Prostate gland (tissue), 2 donors: ENCODE data around the gene RNF215. TPM values are rescaled to one million over a fixed set of nuclear protein-coding genes. Genes with fewer than 3 reads are reported as not detected.
A peak's percentile ranks its signal among the peaks of the same experiment; 100 is the strongest.

Source experiments
- DNase-seq: peaks from one replicate; pipeline ENCODE4 v3.0.0-alpha.2; 2019; ENCODE audit warnings: low spot score
- H3K27ac ChIP-seq, 2 donors: fragments of 200-600 bp; sonication (generic); 2 replicates each; pipeline ENCODE4 v1.5.1; 2017 to 2019
- H3K27me3 ChIP-seq: fragments of 200-600 bp; sonication (generic); replicated peaks from 2 replicates; pipeline ENCODE4 v1.5.1; 2019; ENCODE audit not compliant: insufficient read depth
- H3K36me3 ChIP-seq, 2 donors: fragments of 200-600 bp; sonication (generic); 1 replicate in 1 of 2; 2 replicates in 1 of 2; pipeline versions ENCODE4 v1.5.1 to v1.8.1; 2017 to 2019
- H3K4me1 ChIP-seq: fragments of 200-600 bp; sonication (generic); replicated peaks from 2 replicates; pipeline ENCODE4 v1.5.1; 2019
- H3K4me3 ChIP-seq, 2 donors: fragments of 200-600 bp; sonication (generic); 2 replicates each; pipeline ENCODE4 v1.5.1; 2017 to 2019
- H3K9me3 ChIP-seq: fragments of 200-600 bp; sonication (generic); 2 replicates; pipeline ENCODE4 v1.5.1; 2017
- POLR2A ChIP-seq: fragments of 450-650 bp; IDR thresholded peaks from one replicate; pipeline ENCODE4 v1.6.1; 2016; ENCODE audit warnings: antibody characterized with exemption, mild to moderate bottlenecking
- POLR2AphosphoS5 ChIP-seq: sonication (generic); formaldehyde crosslinking; IDR thresholded peaks from one replicate; pipeline ENCODE4 v1.6.1; 2017; ENCODE audit warnings: antibody characterized with exemption
- WGBS: methylation state at CpG from one replicate; pipeline ENCODE4 v1.1.5; 2018; 5-methylcytosine and 5-hydroxymethylcytosine counted together
- intact Hi-C: fragments of 100-400 bp; cut with DNase I; formaldehyde crosslinking; loops from one replicate; pipeline ENCODE4 v1.14.2; 2022
- total RNA-seq, 2 donors: library from RNA; depleted of rRNA; stranded (reverse); fragments of >200 nt; gene quantifications; one replicate each; pipeline ENCODE4 v1.1.0, GENCODE V29; 2016
- TF ChIP-seq, protein P1 (sequence below), 4 experiments: fragments of 200-600 bp in 2 of 4; fragments of 450-650 bp in 2 of 4; sonication (generic) in 2 of 4; IDR thresholded peaks; 1 replicate in 3 of 4; 2 replicates in 1 of 4; pipeline ENCODE4 v1.5.1; 2016 to 2019; ENCODE audit warnings: antibody characterized with exemption in 4 of 4, mild to moderate bottlenecking in 2 of 4, moderate library complexity in 2 of 4

RNF215 gene
- total RNA-seq, 2 donors from 2014 or later, result 18.1 to 20.0 TPM

DNA sequence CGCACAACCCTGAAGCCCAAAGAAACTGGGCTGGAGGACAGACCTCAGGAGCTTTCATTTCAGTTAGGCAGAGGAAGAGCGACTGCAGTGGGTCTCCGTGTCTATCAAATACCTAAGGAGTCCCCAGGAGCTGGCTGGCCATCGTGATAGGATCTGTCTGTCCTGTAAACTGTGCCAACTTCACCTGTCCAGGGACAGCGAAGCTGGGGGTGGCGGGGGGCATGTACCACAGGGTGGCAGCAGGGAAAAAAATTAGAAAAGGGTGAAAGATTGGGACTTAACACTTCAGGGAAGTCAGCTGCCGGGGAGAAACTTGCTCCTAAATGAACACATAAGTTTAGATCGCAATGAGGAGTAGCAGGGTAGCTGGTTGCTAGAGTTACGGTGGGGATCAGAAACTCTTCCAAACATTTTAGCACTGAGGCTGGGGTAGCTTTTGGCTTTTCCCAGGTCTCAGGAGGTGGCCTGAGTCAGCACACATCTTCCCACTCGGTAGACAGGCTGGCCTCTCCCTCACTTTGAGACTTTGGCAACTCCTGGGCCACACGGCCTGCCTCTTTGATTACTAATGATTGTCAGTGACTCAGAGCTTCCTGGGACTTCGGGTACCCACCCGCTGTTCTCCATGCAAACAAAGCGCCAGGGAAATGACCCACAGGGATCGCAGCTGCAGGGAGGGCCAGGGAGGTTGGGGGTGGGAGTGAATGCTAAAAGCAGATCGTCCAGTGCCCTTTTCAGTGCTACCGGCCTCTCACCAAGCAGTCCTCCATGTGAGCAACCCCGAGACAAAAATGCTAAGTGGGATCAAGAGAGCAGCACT, 35.5 kb upstream of the RNF215 start:
- TF ChIP-seq POLR2AphosphoS5 (peak; percentile 88), POLR2A (no peak)
- TF ChIP-seq, protein P1, sequence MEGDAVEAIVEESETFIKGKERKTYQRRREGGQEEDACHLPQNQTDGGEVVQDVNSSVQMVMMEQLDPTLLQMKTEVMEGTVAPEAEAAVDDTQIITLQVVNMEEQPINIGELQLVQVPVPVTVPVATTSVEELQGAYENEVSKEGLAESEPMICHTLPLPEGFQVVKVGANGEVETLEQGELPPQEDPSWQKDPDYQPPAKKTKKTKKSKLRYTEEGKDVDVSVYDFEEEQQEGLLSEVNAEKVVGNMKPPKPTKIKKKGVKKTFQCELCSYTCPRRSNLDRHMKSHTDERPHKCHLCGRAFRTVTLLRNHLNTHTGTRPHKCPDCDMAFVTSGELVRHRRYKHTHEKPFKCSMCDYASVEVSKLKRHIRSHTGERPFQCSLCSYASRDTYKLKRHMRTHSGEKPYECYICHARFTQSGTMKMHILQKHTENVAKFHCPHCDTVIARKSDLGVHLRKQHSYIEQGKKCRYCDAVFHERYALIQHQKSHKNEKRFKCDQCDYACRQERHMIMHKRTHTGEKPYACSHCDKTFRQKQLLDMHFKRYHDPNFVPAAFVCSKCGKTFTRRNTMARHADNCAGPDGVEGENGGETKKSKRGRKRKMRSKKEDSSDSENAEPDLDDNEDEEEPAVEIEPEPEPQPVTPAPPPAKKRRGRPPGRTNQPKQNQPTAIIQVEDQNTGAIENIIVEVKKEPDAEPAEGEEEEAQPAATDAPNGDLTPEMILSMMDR (IDR thresholded peaks at IDR 0.05), result no peak
- H3K4me1 ChIP-seq, result peaks cover 32% of the 10 kb centered on the region
- no peaks in the 10 kb centered on the region for H3K36me3 ChIP-seq
- WGBS, result 23% methylated on average over 18 of the region's 18 CpGs
- H3K4me3 ChIP-seq, result peak overlapping the region; percentile 33 to 48
- peak overlapping the region; percentile 95 to 96 for H3K27ac ChIP-seq
- H3K9me3 ChIP-seq, result no peaks in the 10 kb centered on the region
- no peaks in the 10 kb centered on the region for H3K27me3 ChIP-seq
- DNase-seq, result peak; percentile 87
- intact Hi-C loops, result no loop called here

- H3K36me3 ChIP-seq, result no peaks in the 10 kb centered on the region
- no peak for DNase-seq
- no peaks in the 10 kb centered on the region for H3K27me3 ChIP-seq
- no peak overlapping the region for H3K4me3 ChIP-seq
- no peaks in the 10 kb centered on the region for H3K9me3 ChIP-seq
- 64% methylated on average over 8 of the region's 8 CpGs for WGBS
- peaks cover 32% of the 10 kb centered on the region for H3K4me1 ChIP-seq
- TF ChIP-seq, protein P1 (IDR thresholded peaks at IDR 0.05), result no peak
- no peak for TF ChIP-seq POLR2A
- no peak for TF ChIP-seq POLR2AphosphoS5
- intact Hi-C loops, result no loop called here
- peak overlapping the region; percentile 95 to 96 for H3K27ac ChIP-seq
These were observed 34.7 kb upstream of the RNF215 start for GRCh38 chr22:30421695-30422480.

GRCh38 chr22:30420347-30421125, 33.3 kb upstream of the RNF215 start:
- no peak for DNase-seq
- H3K9me3 ChIP-seq, result no peaks in the 10 kb centered on the region
- no peaks in the 10 kb centered on the region for H3K27me3 ChIP-seq
- H3K27ac ChIP-seq, result peak overlapping the region; percentile 3 to 95
- no peaks in the 10 kb centered on the region for H3K36me3 ChIP-seq
- no peak overlapping the region for H3K4me3 ChIP-seq
- H3K4me1 ChIP-seq, result peaks cover 32% of the 10 kb centered on the region
- no peak for TF ChIP-seq POLR2A
- TF ChIP-seq, protein P1 (IDR thresholded peaks at IDR 0.05), result no peak
- TF ChIP-seq POLR2AphosphoS5, result no peak
- intact Hi-C loops, result no loop called here
- WGBS, result 48% methylated on average over 6 of the region's 6 CpGs

DNA sequence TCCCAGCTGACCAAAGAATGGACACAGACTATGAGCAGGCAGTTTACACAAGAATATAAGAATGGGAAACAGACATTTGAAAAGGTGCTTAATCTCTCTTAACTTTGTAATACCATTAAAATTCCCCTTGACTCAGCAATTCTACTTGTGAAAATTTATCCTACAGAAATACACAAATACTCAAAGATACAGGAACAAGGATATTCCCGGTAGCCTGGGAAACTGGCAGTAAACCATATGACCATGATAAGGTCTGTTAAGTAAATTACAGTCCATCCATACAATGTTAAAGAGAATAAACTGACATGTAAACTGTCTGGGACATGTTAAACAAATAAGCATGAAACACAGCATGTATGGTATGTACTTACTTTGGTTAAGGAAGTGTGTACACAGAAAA, 29.6 kb upstream of the RNF215 start:
- no peaks in the 10 kb centered on the region for H3K36me3 ChIP-seq
- TF ChIP-seq POLR2A (no peak), POLR2AphosphoS5 (peak; percentile 84)
- peaks cover 16% of the 10 kb centered on the region for H3K4me1 ChIP-seq
- 48% methylated on average over 1 of the region's 1 CpG for WGBS
- no peak overlapping the region for H3K4me3 ChIP-seq
- peak overlapping the region in 1 of 2 donors; percentile 95 for H3K27ac ChIP-seq
- H3K27me3 ChIP-seq, result no peaks in the 10 kb centered on the region
- DNase-seq, result peak; percentile 60
- intact Hi-C loops, result no loop called here
- H3K9me3 ChIP-seq, result no peaks in the 10 kb centered on the region

DNA sequence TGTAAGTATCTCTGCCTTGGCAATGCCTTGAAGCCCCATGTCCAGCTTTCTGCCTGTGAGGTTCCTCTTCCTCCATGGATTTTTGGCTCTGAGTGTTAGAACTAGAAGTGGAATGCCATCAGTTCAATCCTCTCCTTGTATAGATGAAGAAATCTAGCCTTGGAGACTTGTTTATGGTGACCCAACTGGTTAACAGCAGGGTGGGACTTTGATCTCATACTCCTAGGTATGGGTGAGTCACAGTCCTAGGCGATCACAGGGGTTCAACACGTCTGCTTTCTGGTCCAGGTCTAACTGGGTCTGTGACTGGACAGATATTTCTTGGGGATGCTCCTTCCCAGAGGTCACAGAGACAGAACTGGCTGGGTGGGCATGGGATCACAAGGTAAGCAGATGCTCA, 29.2 kb upstream of the RNF215 start:
- Histone ChIP-seq H3K4me3 (no peak overlapping the region), H3K27ac (peak overlapping the region in 1 of 2 donors; percentile 95), H3K27me3 (no peaks in the 10 kb centered on the region), H3K9me3 (no peaks in the 10 kb centered on the region), H3K4me1 (peaks cover 12% of the 10 kb centered on the region), H3K36me3 (no peaks in the 10 kb centered on the region)
- TF ChIP-seq, protein P1 (IDR thresholded peaks at IDR 0.05), result no peak
- TF ChIP-seq POLR2AphosphoS5 (no peak), POLR2A (no peak)
- intact Hi-C loops, result no loop called here
- no peak for DNase-seq
- WGBS, result 67% methylated on average over 2 of the region's 2 CpGs
